ENCODE results near the gene TMEM200C.

TMEM200C gene

DNA sequence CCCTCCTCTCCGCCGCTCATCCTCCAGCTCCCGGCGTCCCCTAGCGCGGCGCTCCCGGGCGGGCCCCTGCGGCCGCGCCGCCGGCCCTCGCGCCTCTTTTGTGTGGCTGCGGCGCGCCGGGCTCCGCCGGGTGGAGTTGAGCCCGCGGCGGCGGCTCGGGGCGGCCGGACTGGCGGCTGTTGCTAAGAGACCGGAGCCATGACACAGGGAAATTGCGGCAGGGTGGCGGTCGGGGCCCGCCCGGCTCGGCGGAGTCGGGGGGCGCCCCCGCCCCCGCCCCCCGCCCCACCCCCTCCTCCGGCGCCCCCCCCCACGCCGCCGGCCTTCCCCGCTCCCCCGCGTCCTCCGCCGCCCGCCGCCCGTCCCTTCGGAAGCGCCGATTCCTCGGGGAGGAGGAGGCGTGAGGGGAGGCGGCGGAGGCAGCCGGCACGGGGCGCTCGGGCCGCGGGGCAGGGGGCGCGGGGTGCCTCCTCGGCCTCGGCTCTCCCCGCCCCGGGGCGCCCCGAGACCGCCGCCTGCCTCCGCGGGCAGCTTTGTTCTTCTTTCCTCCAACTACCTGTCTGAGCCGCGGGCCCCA is at the start of gene TMEM200C:
Gene TMEM200C, minus strand, starts transcription at position 224 of the 577 bp plus-strand sequence. CDS start 3,459 bp downstream, outside the sequence.
- DNase-seq, result peak; percentile 31

DNA sequence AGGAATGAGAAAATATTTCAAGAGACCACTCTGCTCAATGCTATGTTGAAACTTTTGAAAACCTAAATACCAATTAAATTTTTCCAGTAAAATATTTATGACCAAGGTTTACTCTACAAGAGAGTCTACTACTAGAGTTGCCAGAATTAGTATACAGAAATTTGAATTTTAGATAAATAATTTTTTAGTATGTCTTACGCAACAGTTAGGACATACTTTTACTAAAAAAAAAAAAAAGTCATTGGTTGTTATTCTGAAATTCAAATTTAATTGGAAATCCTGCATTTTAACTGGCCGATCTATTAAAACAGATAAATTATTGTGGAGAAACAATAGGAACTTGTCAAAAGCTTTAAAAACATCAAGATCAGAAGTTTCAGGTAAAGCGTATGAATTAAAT is 49.1 kb upstream of the TMEM200C start:
- DNase-seq, result no peak

DNA sequence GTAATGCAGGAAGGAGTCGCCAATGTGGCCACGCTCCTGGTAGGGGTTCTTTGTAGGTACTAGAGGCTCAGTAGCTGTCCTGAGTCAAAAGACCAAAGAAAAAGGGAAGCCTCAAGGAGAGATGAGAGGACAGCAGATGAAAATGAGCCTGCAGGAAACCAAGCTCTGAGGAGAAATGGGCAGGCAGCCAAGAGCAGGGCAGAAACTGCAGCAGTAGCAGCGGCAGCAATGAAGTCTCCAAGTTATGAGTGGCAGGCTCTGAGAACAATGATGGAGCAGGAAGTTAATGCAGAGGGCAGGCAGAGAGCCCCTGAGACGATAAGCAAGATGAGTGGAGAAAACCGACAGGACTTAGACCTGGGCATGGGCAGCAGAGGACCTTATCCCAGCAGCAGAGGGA is 48.2 kb upstream of the TMEM200C start:
- DNase-seq, result no peak

DNA sequence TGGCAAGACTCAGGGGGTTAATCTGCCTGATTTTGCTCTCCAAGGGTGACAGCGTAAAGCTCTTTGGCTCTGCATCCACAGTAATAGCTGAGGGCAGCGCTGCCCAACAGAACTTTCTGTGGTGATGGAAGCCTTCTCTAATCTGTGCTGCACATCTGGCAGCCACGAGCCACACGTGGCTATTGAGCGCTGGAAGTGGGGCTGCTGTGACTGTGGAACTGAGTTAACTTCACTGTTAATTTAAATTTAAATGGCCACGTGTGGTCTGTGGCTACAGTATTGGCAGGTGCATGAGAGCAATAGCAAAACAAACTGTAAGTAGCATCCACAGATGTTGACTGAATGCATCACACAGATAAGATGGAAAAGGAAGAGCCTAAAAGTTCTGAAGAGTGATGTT is 47.3 kb upstream of the TMEM200C start:
- DNase-seq, result no peak

DNA sequence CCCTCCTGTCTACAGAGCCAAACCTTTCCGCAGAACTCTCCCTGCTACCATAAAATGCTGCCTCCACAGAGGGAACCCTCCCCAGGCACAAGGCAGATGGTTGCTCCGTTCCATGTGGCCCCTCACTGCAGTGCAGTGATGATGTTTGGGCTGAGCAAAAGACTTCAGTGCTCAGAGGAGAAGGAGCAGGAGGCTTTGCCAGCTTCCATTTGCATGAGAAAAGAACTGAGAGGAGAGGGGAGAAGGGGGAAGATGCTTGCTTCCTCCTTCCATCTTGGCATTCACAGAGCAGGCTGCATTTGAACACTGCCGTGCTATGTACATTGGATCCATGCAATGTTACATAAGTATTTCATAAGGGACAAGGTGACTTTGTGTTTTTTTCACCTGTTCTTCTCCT is 46.6 kb upstream of the TMEM200C start:
- DNase-seq, result no peak

DNA sequence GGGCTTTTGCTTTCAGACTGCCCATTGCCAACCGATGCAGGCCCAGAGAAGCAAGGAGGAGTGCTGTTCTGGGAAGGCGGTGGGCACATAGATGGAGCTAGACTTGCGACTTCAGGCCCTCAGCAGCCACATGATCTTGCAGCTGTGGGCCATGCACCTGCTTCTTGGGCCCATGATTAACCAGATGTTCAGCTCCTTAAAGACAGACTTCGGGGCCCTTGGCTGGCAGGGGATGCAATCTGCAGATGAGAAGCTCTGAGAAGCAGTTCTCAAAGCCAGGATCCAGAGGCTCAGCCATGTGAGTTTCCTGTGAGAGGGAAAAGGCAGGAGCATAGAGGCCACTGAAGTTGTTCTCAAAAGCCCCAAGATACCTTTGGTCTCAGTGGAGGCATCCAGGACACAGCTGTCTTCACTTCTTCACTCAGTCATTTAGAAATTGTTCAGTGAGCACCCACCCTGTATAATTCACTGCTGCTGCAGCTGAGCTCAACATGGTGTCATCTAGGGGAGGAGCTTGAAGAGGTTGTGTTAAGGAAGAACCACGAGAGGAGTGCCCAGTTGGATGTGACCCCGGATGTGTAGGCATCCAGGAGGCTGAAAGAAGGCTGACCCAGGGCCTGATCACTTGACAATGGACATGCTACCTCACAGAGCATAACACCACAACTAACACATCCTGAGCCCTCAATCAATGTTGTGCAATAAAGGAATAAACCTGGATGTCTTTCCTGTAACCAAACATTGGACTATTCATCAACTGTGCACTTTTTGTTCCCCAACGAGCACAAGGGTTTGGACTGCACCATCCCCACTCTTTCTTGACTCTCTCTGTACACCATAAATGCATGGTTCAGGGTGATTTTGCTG is 44.7 kb upstream of the TMEM200C start:
- no peak for DNase-seq

DNA sequence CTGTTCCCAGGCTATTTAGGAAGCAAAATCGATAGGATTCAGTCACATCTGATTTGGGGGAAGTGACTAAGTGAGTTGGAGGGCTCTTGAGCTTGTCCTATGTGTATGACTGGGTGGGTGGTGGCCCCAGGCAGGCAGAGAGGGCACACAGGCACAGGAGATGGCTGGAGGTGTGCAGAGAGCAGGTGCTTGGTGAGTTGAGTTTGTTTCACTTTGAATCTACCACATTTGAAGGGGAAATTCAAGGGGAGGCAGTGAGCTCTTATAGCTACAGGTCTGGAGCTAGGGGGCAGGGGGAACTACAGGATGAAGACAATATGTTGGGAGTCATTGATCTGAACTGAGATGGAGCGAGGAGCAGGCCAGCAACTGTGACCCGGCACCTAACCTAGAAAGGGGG is 42.5 kb upstream of the TMEM200C start:
- DNase-seq, result no peak

DNA sequence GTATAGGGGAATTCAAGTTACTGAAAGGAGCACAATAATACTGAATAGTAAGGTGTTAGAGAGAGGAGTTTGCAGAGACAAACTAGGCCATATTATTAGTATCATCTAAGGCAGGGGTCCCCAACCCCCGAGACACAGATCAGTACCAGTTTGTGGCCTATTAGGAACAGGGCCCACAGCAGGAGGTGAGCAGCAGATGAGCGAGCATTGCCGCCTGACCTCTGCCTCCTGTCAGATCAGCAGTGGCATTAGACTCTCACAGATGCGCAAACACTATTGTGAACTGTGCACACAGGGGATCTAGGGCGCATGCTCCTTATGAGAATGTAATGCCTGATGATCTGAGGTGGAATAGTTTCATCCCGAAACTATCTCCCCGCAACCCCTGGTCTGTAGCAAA is 41.8 kb upstream of the TMEM200C start:
- no peak for DNase-seq

DNA sequence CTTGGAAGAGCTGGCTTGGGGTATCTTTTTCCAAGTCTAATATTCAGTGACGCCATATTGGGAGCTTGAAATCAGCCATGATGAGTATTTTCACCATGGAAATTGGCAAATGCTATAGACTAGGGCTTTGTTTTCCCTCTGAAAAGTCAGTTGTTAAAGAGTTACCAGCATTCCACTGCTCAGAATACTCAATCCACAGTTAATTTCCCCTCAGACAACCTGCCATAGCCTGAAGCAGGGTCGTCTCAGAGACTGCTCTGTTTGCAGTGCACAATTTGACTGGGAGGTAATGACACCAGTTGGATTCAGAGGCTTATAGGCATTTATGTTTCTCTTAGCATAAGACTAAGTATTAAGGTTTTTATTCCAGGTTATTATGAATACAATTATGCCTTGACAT is 35.5 kb upstream of the TMEM200C start:
- DNase-seq, result no peak

DNA sequence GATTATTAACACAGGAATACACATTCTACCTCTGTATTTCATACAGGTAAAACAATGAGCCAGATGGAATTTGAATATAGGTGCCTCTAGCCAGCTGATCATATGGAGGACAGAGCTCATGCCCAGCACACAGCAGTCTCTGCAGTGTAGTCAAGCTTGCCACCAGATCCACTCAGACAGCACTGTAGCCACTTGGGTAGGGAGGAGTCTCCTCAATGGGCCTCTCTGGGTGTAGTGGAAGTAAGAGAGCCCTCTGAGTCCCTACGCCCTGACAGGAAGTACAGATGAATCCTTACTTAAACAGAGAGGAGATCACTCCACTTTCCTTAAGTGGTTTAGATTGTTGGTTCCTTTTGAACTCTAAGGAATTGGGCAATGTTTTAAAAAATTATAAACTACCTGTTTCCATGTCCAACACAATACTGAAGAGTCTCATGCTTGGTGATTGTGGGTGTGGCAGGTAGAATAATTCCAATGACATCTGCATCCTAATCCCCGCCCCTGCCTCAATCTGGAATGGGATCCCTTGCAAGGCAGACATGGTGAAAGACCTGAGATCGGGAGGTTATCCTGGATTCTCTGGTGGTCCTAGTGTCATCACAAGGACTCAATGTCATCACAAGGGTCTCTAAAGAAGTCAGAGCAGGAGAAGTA is 23.0 kb upstream of the TMEM200C start:
- no peak for DNase-seq

DNA sequence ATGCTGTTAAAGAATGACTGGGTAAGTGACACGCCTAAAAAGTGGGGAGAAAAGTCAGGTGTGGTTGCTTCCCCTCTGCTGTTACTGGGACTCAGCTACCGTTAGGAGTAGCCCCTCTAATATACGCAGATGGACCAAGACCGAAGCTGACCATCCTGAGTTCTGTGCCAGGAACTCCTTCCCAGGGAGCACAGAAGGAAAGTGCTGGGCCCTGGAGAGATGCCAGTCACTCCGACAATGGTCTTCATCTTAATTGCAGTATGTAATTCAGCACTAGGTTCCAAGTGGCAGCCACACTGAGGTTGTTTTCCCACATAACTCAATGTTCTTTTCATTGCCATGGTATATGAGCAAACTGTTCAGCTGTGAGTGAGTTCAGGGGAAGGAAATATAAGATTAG is 19.6 kb upstream of the TMEM200C start:
- no peak for DNase-seq

DNA sequence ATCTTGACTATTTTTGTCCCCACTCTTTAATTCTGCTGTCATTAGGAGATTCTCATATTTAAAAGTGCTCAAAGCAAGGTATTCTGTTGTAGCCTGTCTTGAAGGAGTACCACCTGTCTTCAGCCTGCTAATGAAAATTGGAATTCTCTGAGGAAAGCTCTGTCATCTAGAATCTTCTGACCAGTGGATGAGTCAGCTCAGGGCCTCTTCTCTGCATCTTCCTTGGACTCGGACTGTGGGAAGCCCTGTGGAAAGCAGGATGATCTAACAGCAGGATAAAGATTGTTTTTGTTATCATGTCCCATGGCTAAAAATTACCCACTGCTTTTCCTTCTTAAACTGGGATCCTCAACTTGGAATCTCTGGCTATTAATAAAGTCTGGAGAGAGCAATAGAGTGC is 18.7 kb upstream of the TMEM200C start:
- DNase-seq, result no peak

DNA sequence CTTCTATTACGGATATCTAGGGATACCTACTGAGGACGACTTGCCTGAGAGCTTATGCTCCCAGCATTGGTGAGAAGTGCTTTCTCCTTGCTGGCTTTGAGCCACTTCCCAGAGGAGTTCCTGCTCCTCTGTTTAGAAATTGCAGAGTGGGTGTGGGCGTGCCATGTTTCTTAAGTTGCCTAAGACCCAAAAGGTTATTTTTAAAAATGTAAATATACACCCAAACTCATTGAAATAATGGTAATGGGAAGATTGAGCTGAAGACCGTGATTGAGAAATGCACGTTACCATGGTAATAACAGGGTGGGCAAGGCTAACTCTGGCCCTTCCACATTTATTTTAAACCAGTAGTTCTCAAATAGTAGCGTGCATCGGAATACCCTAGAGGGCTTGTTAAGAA is 17.2 kb upstream of the TMEM200C start:
- DNase-seq, result no peak

DNA sequence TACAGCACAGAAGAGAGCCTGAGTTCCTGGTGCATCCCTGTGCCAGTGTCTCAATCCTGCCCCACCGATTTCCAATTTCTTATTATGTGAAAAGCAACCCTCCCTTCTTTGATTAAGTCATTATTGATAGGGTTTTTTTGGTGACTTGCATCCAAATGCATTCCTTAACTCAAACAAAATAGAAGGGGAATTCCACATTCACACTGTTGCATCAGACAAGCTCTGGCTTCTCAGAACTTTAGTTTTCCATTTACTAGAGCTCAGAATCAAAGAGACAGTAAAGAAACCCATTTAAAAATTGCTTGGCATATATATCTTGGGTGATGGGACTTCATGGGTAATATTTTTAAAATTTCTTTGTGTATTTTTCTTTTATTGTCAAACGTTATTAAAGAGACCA is 13.8 kb upstream of the TMEM200C start:
- DNase-seq, result no peak

DNA sequence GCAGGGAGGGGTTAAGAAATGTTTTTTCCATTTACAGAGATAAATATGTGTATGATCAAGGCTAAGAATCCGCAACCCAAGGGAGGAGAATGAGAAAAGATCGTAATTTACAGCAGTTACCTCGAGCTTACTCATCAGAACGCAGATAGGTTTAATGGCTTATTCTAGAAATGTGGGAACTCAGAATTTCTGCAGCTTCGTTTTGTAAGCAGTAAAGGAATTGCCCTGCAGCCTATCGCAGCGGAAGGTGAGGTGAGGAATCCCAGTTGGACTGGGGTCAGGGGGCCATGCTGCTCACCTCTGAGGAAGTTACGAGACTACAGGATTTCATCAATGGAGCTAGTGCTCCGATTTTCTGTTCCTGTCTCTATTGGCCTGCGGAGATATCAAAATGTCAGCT is 8.1 kb upstream of the TMEM200C start:
- no peak for DNase-seq

DNA sequence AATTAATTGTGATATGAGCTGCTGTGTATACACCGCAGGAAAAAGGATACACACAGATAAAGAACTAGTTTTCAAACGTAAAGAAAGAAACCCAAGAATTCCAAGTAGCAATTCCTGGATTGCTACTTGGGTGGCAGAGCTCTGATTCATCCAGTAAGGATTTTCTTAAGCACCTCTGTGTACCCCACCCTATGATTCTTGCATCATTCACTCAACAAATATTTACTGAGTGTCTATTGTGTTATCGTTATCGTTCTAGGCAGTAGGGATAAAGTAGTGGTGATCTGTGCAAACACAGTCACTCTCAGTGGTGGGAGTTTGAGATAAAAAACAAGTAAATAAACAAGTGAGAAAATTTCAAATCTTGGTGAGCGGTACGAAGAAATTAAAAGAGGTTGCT is 4.9 kb upstream of the TMEM200C start:
- DNase-seq, result no peak

DNA sequence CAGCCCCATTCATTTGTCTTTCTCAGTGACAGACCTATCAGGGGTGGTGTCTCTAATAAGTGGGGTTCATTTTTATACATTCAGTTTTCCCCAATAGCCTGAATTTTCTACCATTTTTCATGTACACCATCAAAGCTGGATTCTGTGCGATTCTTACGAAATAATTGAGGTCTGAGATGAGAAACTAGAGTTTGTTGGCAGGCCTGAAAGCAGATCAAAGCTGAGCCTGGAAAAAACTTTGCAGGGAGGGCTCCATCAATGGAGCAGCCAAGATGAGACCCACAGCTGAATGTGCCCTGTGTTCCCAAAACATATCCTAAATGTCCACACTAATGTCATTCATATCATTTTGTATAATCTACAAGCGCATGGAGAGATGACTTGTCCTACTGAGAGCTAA is 4.5 kb upstream of the TMEM200C start:
- no peak for DNase-seq

DNA sequence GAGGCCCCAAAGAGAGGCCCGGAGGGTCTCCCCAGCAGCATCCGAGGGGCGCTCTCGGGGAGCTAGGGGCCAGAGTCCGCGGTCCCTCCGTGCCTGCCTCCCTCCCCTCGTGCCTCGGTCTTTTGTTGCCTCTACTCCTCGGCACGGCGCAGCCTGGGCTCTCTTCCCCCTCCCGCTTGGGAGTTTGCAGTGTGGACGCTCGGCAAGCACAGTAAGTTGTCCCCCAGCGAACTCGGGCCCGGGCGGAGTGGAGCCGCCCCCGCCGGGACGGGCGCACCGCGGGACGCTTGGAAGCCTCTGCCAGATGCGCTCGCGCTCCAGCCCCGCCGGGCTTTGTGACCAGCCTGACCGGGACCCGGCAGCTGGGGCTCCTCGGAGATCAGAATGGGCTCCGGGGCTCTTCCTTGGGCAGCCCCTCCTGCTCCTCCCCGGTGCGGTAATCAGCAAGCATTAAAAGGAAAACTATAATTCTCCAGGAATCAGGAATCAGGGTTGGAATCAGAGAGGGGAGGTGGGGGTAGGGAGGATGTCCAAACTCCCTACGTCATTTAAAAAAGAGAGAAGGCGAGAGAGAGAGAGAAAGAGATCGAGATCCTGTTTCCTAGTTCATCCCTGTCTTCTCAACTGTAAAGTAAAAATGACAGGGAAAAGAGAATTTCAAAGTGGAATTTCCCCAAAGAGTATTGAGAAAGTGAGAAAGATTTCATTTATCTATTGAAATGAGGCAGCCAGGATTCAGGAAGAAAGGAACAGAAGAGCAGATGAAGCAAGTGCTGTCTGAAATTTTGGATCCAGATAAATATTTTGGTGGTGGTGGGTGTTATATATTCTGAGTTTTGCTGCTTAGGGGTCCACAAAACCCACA is 786 bp upstream of the TMEM200C start:
- DNase-seq, result no peak

DNA sequence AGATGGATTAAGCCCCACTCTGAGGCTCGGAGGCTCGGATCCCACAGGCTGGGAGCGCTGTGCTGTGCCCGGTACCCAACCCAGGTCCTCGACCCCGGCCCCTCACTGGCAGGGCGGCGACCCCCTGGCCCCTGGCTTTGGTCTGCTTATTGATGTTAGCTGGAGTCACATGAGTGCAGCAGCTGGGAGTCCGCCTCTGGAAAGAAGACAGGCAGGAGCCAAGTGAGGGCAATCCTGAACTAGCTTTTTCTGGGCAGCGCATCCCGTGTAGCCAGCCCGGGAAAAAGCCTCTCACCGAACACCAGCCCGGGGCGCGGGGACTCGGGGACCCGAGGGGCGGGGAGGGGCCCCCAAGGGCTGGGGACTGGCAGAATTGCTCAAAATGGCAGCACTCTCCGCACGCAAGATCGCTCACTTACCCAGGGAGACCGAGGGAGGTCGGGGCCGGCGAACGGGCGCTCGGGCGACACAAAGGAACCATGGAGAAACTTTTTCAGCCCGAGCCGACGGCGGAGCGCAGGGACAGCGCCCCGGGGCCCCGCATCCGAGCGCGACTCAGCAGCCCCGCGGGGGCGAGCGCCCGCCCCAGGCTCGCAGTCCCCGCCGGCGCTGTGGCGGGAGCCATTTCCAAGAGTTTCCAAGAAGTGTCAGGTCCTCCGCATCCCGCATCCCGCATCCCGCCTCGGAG is 567 bp downstream of the TMEM200C start:
- DNase-seq, result peak; percentile 31

DNA sequence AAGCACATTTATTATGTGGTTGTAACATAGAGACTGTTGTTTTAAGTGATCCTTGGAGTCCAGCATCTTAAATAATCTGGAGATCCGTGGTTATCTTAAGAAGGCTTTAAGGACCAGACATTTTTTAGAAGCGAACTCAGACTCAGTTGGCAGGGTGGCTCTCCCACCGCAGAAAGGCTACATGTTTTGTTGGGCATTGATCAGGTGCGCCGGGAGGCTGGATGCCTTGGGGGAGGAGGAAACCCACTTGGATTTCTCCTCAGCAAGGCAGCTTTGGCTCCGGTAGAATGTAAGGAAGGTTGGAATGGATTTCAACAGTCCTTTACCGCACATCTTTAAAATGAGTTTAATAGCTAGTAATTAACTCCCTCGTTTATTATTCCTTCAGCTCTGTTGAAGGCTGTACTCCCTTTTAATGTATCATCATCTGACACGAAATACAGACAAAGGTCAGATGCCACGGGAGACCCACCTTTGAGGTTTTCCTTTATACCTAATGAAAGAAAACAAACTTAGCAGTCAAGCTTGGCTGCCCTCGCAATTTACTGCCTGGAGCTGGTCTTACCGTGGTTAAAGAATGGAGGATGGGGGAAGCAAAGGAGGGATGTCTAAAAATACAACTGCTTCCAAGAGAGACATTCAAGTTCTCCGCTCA is 1.2 kb downstream of the TMEM200C start:
- DNase-seq, result no peak

DNA sequence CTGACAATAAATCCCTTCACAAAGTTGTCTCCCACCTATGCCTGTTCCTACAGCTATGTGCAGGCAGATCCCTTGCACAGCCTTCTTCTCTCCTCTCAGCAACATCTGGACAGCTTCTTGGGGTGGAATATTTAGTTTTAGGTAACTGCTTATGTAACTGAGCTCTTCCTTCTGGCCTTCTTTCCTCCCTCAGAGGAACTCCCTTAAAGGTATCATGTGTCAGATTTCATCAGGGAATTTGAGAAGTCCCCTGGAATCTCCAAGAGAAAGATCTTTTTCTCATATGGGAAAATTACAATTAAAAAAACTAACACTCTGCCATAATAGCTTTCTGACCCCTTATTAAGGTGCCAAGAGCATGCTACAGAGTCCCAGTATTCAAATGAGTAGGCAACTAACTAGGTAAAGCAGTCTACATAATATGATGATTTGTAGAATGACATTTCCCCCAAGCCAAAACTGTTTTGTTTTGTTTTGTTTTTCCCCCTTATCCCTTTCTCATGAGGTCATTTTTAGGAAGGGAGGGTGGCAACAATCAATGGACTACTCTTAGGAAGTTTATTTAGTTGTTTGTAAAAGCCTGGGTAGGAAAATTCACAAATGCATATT is 2.4 kb downstream of the TMEM200C start:
- DNase-seq, result no peak

DNA sequence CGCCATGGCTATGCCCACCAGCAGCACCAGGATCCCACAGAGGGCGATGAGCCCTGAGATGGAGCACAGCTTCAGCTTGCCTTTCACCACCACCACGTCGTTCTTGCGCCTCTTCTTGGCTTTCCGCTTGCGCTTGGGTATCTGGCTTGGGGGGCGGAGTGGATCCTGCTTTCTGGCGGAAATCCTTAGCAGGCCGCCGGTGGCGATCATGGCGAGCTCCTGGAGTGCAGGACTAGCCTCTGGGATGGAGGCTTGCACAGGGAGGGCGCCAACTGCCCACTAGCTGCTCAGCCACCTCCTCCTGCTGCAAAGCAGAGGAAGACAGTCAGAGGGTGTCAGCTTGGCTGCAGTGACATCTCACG is 3.5 kb downstream of the TMEM200C start:
- no peak for DNase-seq

Measured in NCI-H146 (cell line).